OCI-LY3 (cell line): ENCODE measurements around the gene TOMM40.

Source experiments
- H2AFZ ChIP-seq: fragments of 200-600, 300-600 bp; shearing (Covaris generic); 2 replicates; pipeline ENCODE4 v1.6.0; 2014; ENCODE audit warnings: antibody characterized with exemption, low read depth, low read length
- H3K27ac ChIP-seq: fragments of 200-600, 300-600 bp; sonication (generic); 2 replicates; pipeline ENCODE4 v1.5.1; 2014; ENCODE audit warnings: mild to moderate bottlenecking, low read length, moderate library complexity, mixed read lengths
- H3K27me3 ChIP-seq: fragments of 200-600, 300-600 bp; sonication (generic); 2 replicates; pipeline ENCODE4 v1.6.1; 2014; ENCODE audit warnings: low read depth, low read length, mixed read lengths
- H3K36me3 ChIP-seq: fragments of 200-600, 300-600 bp; sonication (generic); replicated peaks from 2 replicates; pipeline ENCODE3; 2014; ENCODE audit warnings: low read depth, low read length, mixed read lengths
- H3K4me1 ChIP-seq: fragments of 300-600, 200-600 bp; sonication (generic); 2 replicates; pipeline ENCODE4 v1.6.1; 2014; ENCODE audit warnings: low read length, mixed read lengths
- H3K4me2 ChIP-seq: fragments of 200-600, 300-600 bp; sonication (generic); 2 replicates; pipeline ENCODE4 v1.6.1; 2014; ENCODE audit warnings: low read length, mixed read lengths
- H3K4me3 ChIP-seq: fragments of 300-600, 200-600 bp; sonication (generic); 2 replicates; pipeline ENCODE4 v1.5.1; 2014; ENCODE audit warnings: antibody characterized with exemption, mild to moderate bottlenecking, low read length, moderate library complexity
- H3K79me2 ChIP-seq: fragments of 300-600, 200-600 bp; shearing (Covaris generic); 2 replicates; pipeline ENCODE4 v1.6.1; 2014; ENCODE audit warnings: mild to moderate bottlenecking, low read length, mixed read lengths
- H3K9ac ChIP-seq: fragments of 300-600, 200-600 bp; shearing (Covaris generic); 2 replicates; pipeline ENCODE4 v1.6.0; 2014; ENCODE audit warnings: mild to moderate bottlenecking, low read length, moderate library complexity
- H3K9me3 ChIP-seq: fragments of 200-600, 300-600 bp; shearing (Covaris generic); 2 replicates; pipeline ENCODE4 v1.6.1; 2014; ENCODE audit warnings: low read length, mixed read lengths; ENCODE audit not compliant: insufficient read depth
- H4K20me1 ChIP-seq: fragments of 200-600, 300-600 bp; sonication (generic); 2 replicates; pipeline ENCODE4 v1.6.1; 2016; ENCODE audit warnings: low read length, mixed read lengths; ENCODE audit not compliant: insufficient read depth
- EZH2phosphoT487 ChIP-seq: fragments of 200-600 bp; shearing (Covaris generic); IDR thresholded peaks from 2 replicates; pipeline ENCODE4 v1.6.1; 2018; ENCODE audit warnings: antibody characterized with exemption, mixed run types, low read depth
- TF ChIP-seq, protein P1 (sequence below): fragments of 200-600, 300-600 bp; sonication (generic); IDR thresholded peaks from 2 replicates; pipeline ENCODE4 v1.5.1; 2014; ENCODE audit warnings: antibody characterized with exemption, low read length, low read depth

TOMM40 gene

GRCh38 chr19:44846455-44847143, 44.5 kb upstream of the TOMM40 start:
- H3K27ac ChIP-seq: no peak overlapping the region

DNA sequence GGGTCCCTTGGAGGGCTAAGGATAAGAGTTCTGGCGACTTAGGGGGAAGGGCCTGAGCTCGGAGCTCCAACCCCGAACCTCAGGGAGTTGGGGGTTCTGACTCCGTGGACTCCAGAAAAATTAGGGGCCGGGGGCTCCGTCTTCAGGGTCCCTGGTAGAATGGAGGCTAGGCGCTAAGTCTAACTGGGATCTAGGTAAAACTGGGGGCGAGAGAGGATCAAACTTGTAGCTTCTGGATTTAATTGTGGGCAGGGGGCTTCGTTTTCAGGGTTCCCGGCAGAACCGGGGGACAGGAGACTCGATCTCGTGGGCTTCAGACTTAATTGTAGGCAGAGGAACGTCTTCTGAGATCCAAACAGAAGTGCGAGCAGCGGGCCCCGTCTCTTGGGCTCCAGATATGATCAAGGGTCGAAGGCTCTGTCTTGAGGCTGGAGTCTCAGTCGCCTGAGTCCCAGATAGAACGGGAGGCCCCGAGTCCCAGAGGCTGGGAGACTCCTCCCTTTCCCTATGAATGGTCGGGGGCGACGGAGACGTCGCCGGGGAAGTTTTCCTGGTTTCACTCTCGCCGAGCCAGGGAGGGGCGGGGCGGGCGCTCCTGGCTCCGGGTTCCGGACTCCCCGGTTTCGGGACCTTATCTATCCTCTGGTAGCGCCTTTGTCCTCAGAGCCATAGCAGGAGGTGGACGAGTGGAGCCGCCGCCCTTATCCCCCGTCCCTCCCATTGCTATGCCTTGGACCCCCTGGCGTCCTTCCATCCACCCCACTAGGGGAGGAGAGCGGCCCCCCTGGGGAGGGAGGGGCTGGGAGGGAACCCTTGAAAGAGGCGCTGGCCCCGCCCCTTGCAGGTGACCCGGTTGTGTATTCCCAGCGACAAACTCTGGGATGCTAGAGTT, 43.7 kb upstream of the TOMM40 start:
- Histone ChIP-seq H3K4me3 (no peak overlapping the region), H4K20me1 (no peaks in the 10 kb centered on the region), H3K9ac (no peak overlapping the region), H3K4me2 (no peak overlapping the region), H3K27ac (no peak overlapping the region), H3K27me3 (peaks cover 3% of the 10 kb centered on the region; the same call in 1 of the 2 replicates), H2AFZ (no peak overlapping the region), H3K79me2 (no peaks in the 10 kb centered on the region), H3K9me3 (no peaks in the 10 kb centered on the region), H3K36me3 (no peaks in the 10 kb centered on the region), H3K4me1 (peaks cover 10% of the 10 kb centered on the region)
- no peak for TF ChIP-seq EZH2phosphoT487

More at GRCh38 chr19:44846455-44847143, 44.5 kb upstream of the TOMM40 start:
- Histone ChIP-seq H3K4me3 (peak overlapping the region; percentile 76), H3K4me2 (peak overlapping the region; percentile 68), H3K9ac (no peak overlapping the region), H3K27me3 (peaks cover 2% of the 10 kb centered on the region; the same call in 1 of the 2 replicates), H4K20me1 (no peaks in the 10 kb centered on the region), H3K36me3 (no peaks in the 10 kb centered on the region), H2AFZ (no peak overlapping the region), H3K79me2 (no peaks in the 10 kb centered on the region), H3K4me1 (peaks cover 10% of the 10 kb centered on the region), H3K9me3 (no peaks in the 10 kb centered on the region)
- TF ChIP-seq, protein P1, sequence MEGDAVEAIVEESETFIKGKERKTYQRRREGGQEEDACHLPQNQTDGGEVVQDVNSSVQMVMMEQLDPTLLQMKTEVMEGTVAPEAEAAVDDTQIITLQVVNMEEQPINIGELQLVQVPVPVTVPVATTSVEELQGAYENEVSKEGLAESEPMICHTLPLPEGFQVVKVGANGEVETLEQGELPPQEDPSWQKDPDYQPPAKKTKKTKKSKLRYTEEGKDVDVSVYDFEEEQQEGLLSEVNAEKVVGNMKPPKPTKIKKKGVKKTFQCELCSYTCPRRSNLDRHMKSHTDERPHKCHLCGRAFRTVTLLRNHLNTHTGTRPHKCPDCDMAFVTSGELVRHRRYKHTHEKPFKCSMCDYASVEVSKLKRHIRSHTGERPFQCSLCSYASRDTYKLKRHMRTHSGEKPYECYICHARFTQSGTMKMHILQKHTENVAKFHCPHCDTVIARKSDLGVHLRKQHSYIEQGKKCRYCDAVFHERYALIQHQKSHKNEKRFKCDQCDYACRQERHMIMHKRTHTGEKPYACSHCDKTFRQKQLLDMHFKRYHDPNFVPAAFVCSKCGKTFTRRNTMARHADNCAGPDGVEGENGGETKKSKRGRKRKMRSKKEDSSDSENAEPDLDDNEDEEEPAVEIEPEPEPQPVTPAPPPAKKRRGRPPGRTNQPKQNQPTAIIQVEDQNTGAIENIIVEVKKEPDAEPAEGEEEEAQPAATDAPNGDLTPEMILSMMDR: no peak
- no peak for TF ChIP-seq EZH2phosphoT487

DNA sequence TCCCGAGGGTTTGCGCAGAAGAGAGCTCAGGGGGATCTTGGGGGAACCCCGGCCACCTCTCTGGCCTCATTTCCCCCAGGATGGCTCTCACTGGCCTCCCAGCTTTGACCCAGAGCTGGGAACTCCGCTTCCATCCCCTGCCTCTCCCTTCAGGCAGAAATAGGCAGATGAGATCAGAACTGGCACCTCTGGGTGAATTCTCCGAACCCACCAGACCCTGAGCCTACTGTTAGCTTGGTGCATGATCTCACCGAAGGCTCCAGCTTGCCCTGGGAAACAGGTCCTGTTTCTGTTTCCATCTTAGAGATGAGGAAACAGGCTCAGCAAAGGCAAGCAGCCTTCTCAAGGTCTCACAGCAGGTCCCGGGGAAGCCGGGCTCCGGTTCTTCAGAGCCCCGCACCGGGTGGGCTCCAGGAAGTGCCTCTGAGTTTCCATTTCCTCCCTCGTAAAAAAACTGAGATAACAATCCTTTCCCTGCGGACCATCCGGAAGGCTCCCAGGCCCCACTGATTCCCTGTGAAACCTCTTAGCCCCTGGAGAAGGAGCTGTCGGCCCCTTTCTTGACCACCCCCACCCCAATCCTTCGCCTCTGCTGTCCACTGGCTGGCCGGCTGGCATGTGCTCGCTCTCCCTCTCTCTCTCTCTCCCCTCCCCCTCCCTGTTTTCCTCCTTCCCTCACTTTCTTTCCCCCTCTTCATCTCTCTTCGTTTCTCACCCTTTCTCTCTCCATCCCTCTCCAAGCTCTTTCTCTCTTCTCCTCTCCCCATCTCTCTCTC, 42.8 kb upstream of the TOMM40 start:
- H3K79me2 ChIP-seq: no peaks in the 10 kb centered on the region

GRCh38 chr19:44848812-44849447, 42.1 kb upstream of the TOMM40 start:
- no peak overlapping the region for H2AFZ ChIP-seq
- H3K27me3 ChIP-seq: peaks cover 9% of the 10 kb centered on the region; the same call in 1 of the 2 replicates
- no peaks in the 10 kb centered on the region for H3K36me3 ChIP-seq
- H3K79me2 ChIP-seq: no peaks in the 10 kb centered on the region
- no peak overlapping the region for H3K9ac ChIP-seq
- no peak overlapping the region for H3K4me2 ChIP-seq
- no peak overlapping the region for H3K27ac ChIP-seq
- no peaks in the 10 kb centered on the region for H3K9me3 ChIP-seq
- H3K4me1 ChIP-seq: peaks cover 10% of the 10 kb centered on the region
- no peaks in the 10 kb centered on the region for H4K20me1 ChIP-seq
- H3K4me3 ChIP-seq: no peak overlapping the region
- no peak for TF ChIP-seq EZH2phosphoT487
- TF ChIP-seq, protein P1: no peak

More for the DNA sequence above, 42.8 kb upstream of the TOMM40 start:
- Histone ChIP-seq H3K4me2 (no peak overlapping the region), H3K27ac (no peak overlapping the region), H2AFZ (no peak overlapping the region), H3K9me3 (no peaks in the 10 kb centered on the region), H3K4me1 (peaks cover 10% of the 10 kb centered on the region), H4K20me1 (no peaks in the 10 kb centered on the region), H3K9ac (no peak overlapping the region), H3K27me3 (peaks cover 6% of the 10 kb centered on the region; the same call in 1 of the 2 replicates), H3K36me3 (no peaks in the 10 kb centered on the region), H3K4me3 (no peak overlapping the region)
- no peak for TF ChIP-seq EZH2phosphoT487
- TF ChIP-seq, protein P1: no peak
